Astrocyte (in vitro differentiated cells and primary cell): Measurements from ENCODE around the gene PAIP2. TPM values are rescaled to one million over a fixed set of nuclear protein-coding genes. Genes with fewer than 3 reads are reported as not detected.

ENCODE experiments used
- DNase-seq: peaks from one replicate; pipeline ENCODE4 v3.0.0-alpha.2; 2010; ENCODE audit warnings: low read depth
- FAIRE-seq: peaks from 2 replicates; lab custom pipeline; 2011; peaks lifted over from hg19 to GRCh38; lab: Jason Lieb, UNC
- H2AFZ ChIP-seq: 2 replicates; pipeline ENCODE4 v1.6.0; 2012; ENCODE audit warnings: low read depth, low read length, inconsistent platforms
- H3K27ac ChIP-seq: 2 replicates; pipeline ENCODE4 v1.5.1; 2011; ENCODE audit warnings: low read depth, low read length, inconsistent platforms
- H3K27me3 ChIP-seq: 2 replicates; pipeline ENCODE4 v1.6.0; 2011; ENCODE audit warnings: low read length, inconsistent platforms; ENCODE audit not compliant: insufficient read depth
- H3K36me3 ChIP-seq: 2 replicates; pipeline ENCODE4 v1.5.1; 2011; ENCODE audit warnings: low read length, inconsistent platforms; ENCODE audit not compliant: insufficient read depth
- H3K4me1 ChIP-seq: 2 replicates; pipeline ENCODE4 v1.5.1; 2011; ENCODE audit warnings: low read length, inconsistent platforms; ENCODE audit not compliant: insufficient read depth
- H3K4me2 ChIP-seq: 2 replicates; pipeline ENCODE4 v1.6.0; 2012; ENCODE audit warnings: low read length, inconsistent platforms
- H3K4me3 ChIP-seq: 2 replicates; pipeline ENCODE4 v1.5.1; 2011; ENCODE audit warnings: low read depth, mild to moderate bottlenecking, low read length, inconsistent platforms; ENCODE audit not compliant: insufficient read depth
- H3K79me2 ChIP-seq: 2 replicates; pipeline ENCODE4 v1.6.0; 2012; ENCODE audit warnings: mild to moderate bottlenecking, low read length, inconsistent platforms; ENCODE audit not compliant: insufficient read depth
- H3K9ac ChIP-seq: 2 replicates; pipeline ENCODE4 v1.6.0; 2012; ENCODE audit warnings: mild to moderate bottlenecking, low read length, inconsistent platforms
- H3K9me3 ChIP-seq: 2 replicates; pipeline ENCODE4 v1.5.1; 2012; ENCODE audit warnings: low read depth, mild to moderate bottlenecking, low read length, inconsistent platforms; ENCODE audit not compliant: insufficient read depth
- H4K20me1 ChIP-seq: 2 replicates; pipeline ENCODE4 v1.6.0; 2012; ENCODE audit warnings: low read length, inconsistent platforms; ENCODE audit not compliant: insufficient read depth
- H3K27ac Mint-ChIP-seq: one replicate; pipeline ENCODE4 v1.8.0; 2021; ENCODE audit warnings: mild to moderate bottlenecking, mixed read lengths; ENCODE audit not compliant: unreplicated experiment
- H3K27me3 Mint-ChIP-seq: one replicate; pipeline ENCODE4 v1.8.0; 2021; ENCODE audit warnings: low read depth, mixed read lengths; ENCODE audit not compliant: unreplicated experiment
- H3K36me3 Mint-ChIP-seq: one replicate; pipeline ENCODE4 v1.8.0; 2021; ENCODE audit warnings: low read depth, mixed read lengths; ENCODE audit not compliant: unreplicated experiment
- H3K4me1 Mint-ChIP-seq: one replicate; pipeline ENCODE4 v1.8.0; 2021; ENCODE audit warnings: low read depth, mixed read lengths; ENCODE audit not compliant: unreplicated experiment
- H3K4me3 Mint-ChIP-seq: one replicate; pipeline ENCODE4 v1.8.0; 2021; ENCODE audit warnings: mild to moderate bottlenecking, moderate library complexity, mixed read lengths; ENCODE audit not compliant: unreplicated experiment
- H3K9me3 Mint-ChIP-seq: one replicate; pipeline ENCODE4 v1.8.0; 2021; ENCODE audit warnings: mild to moderate bottlenecking, mixed read lengths; ENCODE audit not compliant: unreplicated experiment
- CTCF ChIP-seq: IDR thresholded peaks from 2 replicates; pipeline ENCODE4 v1.5.1; 2011; ENCODE audit warnings: low read depth, mild to moderate bottlenecking, inconsistent platforms, low read length, moderate library complexity; ENCODE audit not compliant: insufficient read depth
- EZH2 ChIP-seq: IDR thresholded peaks from 2 replicates; pipeline ENCODE4 v1.6.1; 2012; ENCODE audit warnings: mild to moderate bottlenecking, low read length, inconsistent platforms; ENCODE audit not compliant: insufficient read depth
- total RNA-seq: library from RNA; stranded (reverse); gene quantifications from 2 replicates; pipeline ENCODE4 v1.2.1, GENCODE V29; 2021

The PAIP2 gene
- total RNA-seq, 1 donor from 2014 or later = 75.3 TPM

- no peaks in the 10 kb centered on the region for H3K27me3 Mint-ChIP-seq
These were observed 73.0 kb downstream of the PAIP2 start for GRCh38 chr5:139414581-139415130.

GRCh38 chr5:139415221-139415861 is 73.7 kb downstream of the PAIP2 start:
- Histone ChIP-seq H4K20me1 (no peaks in the 10 kb centered on the region), H3K4me3 (no peak overlapping the region), H3K4me1 (peaks cover 14% of the 10 kb centered on the region), H3K27ac (no peak overlapping the region), H3K79me2 (no peaks in the 10 kb centered on the region), H3K9ac (no peak overlapping the region), H3K9me3 (no peaks in the 10 kb centered on the region), H2AFZ (no peak overlapping the region), H3K36me3 (peaks cover 7% of the 10 kb centered on the region), H3K4me2 (peak overlapping the region; percentile 28), H3K27me3 (no peaks in the 10 kb centered on the region)
- DNase-seq (no peak), FAIRE-seq (no peak)
- TF ChIP-seq CTCF (no peak), EZH2 (no peak)
- H3K9me3 Mint-ChIP-seq = no peaks in the 10 kb centered on the region
- H3K27ac Mint-ChIP-seq = no peak overlapping the region
- H3K36me3 Mint-ChIP-seq = peaks cover 29% of the 10 kb centered on the region
- no peak overlapping the region for H3K4me3 Mint-ChIP-seq
- H3K4me1 Mint-ChIP-seq = no peaks in the 10 kb centered on the region
- no peaks in the 10 kb centered on the region for H3K27me3 Mint-ChIP-seq

More at GRCh38 chr5:139414581-139415130, 73.0 kb downstream of the PAIP2 start:
- peak; percentile 40 for DNase-seq
- Histone ChIP-seq H3K36me3 (peaks cover 3% of the 10 kb centered on the region), H3K9ac (peak overlapping the region; percentile 8), H4K20me1 (no peaks in the 10 kb centered on the region), H3K9me3 (no peaks in the 10 kb centered on the region), H3K4me1 (peaks cover 14% of the 10 kb centered on the region), H3K27me3 (no peaks in the 10 kb centered on the region), H3K4me3 (no peak overlapping the region), H2AFZ (no peak overlapping the region), H3K4me2 (peak overlapping the region; percentile 28), H3K79me2 (no peaks in the 10 kb centered on the region), H3K27ac (no peak overlapping the region)
- TF ChIP-seq EZH2 = no peak
- TF ChIP-seq CTCF = no peak
- peaks cover 28% of the 10 kb centered on the region for H3K36me3 Mint-ChIP-seq
- H3K27ac Mint-ChIP-seq = no peak overlapping the region
- H3K4me3 Mint-ChIP-seq = no peak overlapping the region
- no peaks in the 10 kb centered on the region for H3K4me1 Mint-ChIP-seq
- H3K9me3 Mint-ChIP-seq = no peaks in the 10 kb centered on the region
- no peak for FAIRE-seq

- Histone ChIP-seq H3K9me3 (no peaks in the 10 kb centered on the region), H3K36me3 (peaks cover 7% of the 10 kb centered on the region), H4K20me1 (no peaks in the 10 kb centered on the region), H3K4me3 (no peak overlapping the region), H3K9ac (no peak overlapping the region), H3K4me1 (peaks cover 14% of the 10 kb centered on the region), H3K27ac (no peak overlapping the region), H2AFZ (no peak overlapping the region), H3K27me3 (no peaks in the 10 kb centered on the region), H3K4me2 (no peak overlapping the region), H3K79me2 (no peaks in the 10 kb centered on the region)
- TF ChIP-seq EZH2 = no peak
- no peaks in the 10 kb centered on the region for H3K27me3 Mint-ChIP-seq
- no peaks in the 10 kb centered on the region for H3K4me1 Mint-ChIP-seq
- no peak overlapping the region for H3K4me3 Mint-ChIP-seq
- H3K36me3 Mint-ChIP-seq = peaks cover 29% of the 10 kb centered on the region
- H3K27ac Mint-ChIP-seq = no peak overlapping the region
- no peaks in the 10 kb centered on the region for H3K9me3 Mint-ChIP-seq
- no peak for FAIRE-seq
- no peak for DNase-seq
These were observed 74.2 kb downstream of the PAIP2 start for GRCh38 chr5:139415869-139416268.
